Epithelial cell of esophagus (primary cell): Measurements from ENCODE around the gene PRRC2C.
"Not testable (repeated sequence)": the region's sequence is repeated elsewhere in the genome, so short reads cannot be mapped to it uniquely, and the experiment has no call there.

Source experiments
- DNase-seq: peaks from one replicate; pipeline ENCODE4 v3.0.0; 2010; ENCODE audit warnings: low read depth
- H3K4me3 ChIP-seq: 2 replicates; pipeline ENCODE4 v1.5.1; 2011; ENCODE audit warnings: mild to moderate bottlenecking, low read length, control low read depth
- CTCF ChIP-seq: IDR thresholded peaks from 2 replicates; pipeline ENCODE4 v1.5.1; 2011; ENCODE audit warnings: low read depth, mild to moderate bottlenecking, low read length, control low read depth, inconsistent platforms; ENCODE audit not compliant: insufficient read depth; ENCODE audit errors: missing control alignments

The PRRC2C gene

GRCh38 chr1:171485375-171486047 is at the start of gene PRRC2C:
PRRC2C (plus strand) TSS chr1:171485530; CDS start chr1:171512089, 26,559 bp downstream.
- peak; percentile 98 for DNase-seq
- peak within 1 kb of the TSS; percentile 97 for H3K4me3 ChIP-seq
- peak; percentile 78 for TF ChIP-seq CTCF

- TF ChIP-seq CTCF, result no peak
- peak; percentile 98 for DNase-seq
Observed at GRCh38 chr1:171438441-171438840, 46.9 kb upstream of the PRRC2C start.

GRCh38 chr1:171440201-171440600 is 45.1 kb upstream of the PRRC2C start:
- not testable (repeated sequence) for DNase-seq, H3K4me3 ChIP-seq

More at GRCh38 chr1:171438441-171438840, 46.9 kb upstream of the PRRC2C start:
- H3K4me3 ChIP-seq, result no peak overlapping the region

- DNase-seq, result peak; percentile 94
Observed at GRCh38 chr1:171441278-171441895, 43.9 kb upstream of the PRRC2C start.

GRCh38 chr1:171446386-171446785 is 38.9 kb upstream of the PRRC2C start:
- no peak for DNase-seq
- TF ChIP-seq CTCF, result no peak
- no peak overlapping the region for H3K4me3 ChIP-seq

More at GRCh38 chr1:171441278-171441895, 43.9 kb upstream of the PRRC2C start:
- H3K4me3 ChIP-seq, result not testable (repeated sequence)

- no peak for DNase-seq
- H3K4me3 ChIP-seq, result no peak overlapping the region
- TF ChIP-seq CTCF, result no peak
Observed at GRCh38 chr1:171455967-171456366, 29.4 kb upstream of the PRRC2C start.

- peak; percentile 69 for DNase-seq
- TF ChIP-seq CTCF, result no peak
- H3K4me3 ChIP-seq, result no peak overlapping the region
Observed at GRCh38 chr1:171457412-171457811, 27.9 kb upstream of the PRRC2C start.
